Type B pancreatic cell (in vitro differentiated cells): ENCODE data around the gene PCDHGA8. TPM values are rescaled to one million over a fixed set of nuclear protein-coding genes. Genes with fewer than 3 reads are reported as not detected.
"Not testable (repeated sequence)": the region's sequence is repeated elsewhere in the genome, so short reads cannot be mapped to it uniquely, and the experiment has no call there.

ENCODE experiments used
- DNase-seq: peaks from one replicate; pipeline ENCODE4 v3.0.0; 2021; ENCODE audit warnings: mixed read lengths; ENCODE audit not compliant: unreplicated experiment; ENCODE audit errors: extremely low spot score
- H3K27ac Mint-ChIP-seq: 2 replicates; pipeline ENCODE4 v1.8.0; 2021; ENCODE audit warnings: mild to moderate bottlenecking, mixed read lengths
- H3K27me3 Mint-ChIP-seq: 2 replicates; pipeline ENCODE4 v1.8.0; 2021; ENCODE audit warnings: mixed read lengths
- H3K36me3 Mint-ChIP-seq: 2 replicates; pipeline ENCODE4 v1.8.0; 2021; ENCODE audit warnings: mixed read lengths
- H3K4me1 Mint-ChIP-seq: one replicate; pipeline ENCODE4 v1.8.0; 2021; ENCODE audit warnings: mixed read lengths; ENCODE audit not compliant: unreplicated experiment
- H3K4me3 Mint-ChIP-seq: 2 replicates; pipeline ENCODE4 v1.8.0; 2021; ENCODE audit warnings: mild to moderate bottlenecking, mixed read lengths
- H3K9me3 Mint-ChIP-seq: 2 replicates; pipeline ENCODE4 v1.8.0; 2021; ENCODE audit warnings: mixed read lengths
- CTCF ChIP-seq: fragments of 200-600 bp; sonication (generic); conservative IDR thresholded peaks from 2 replicates; pipeline ENCODE4 v1.5.0; 2021; ENCODE audit warnings: antibody characterized with exemption, mild to moderate bottlenecking
- total RNA-seq: library from RNA; stranded (reverse); gene quantifications from 2 replicates; pipeline ENCODE4 v1.2.1, GENCODE V29; 2021; ENCODE audit warnings: low replicate concordance

The PCDHGA8 gene
- total RNA-seq, 1 donor from 2014 or later: 1.3 TPM

- no peak for DNase-seq
- Mint-ChIP-seq H3K4me1 (no peaks in the 10 kb centered on the region), H3K9me3 (peaks cover 4% of the 10 kb centered on the region), H3K27me3 (no peaks in the 10 kb centered on the region), H3K27ac (no peak overlapping the region), H3K4me3 (no peak overlapping the region), H3K36me3 (peaks cover 3% of the 10 kb centered on the region)
- no peak for TF ChIP-seq CTCF
Measured at GRCh38 chr5:141374627-141375026, 17.8 kb upstream of the PCDHGA8 start.

GRCh38 chr5:141375444-141376155 is 16.8 kb upstream of the PCDHGA8 start:
- not testable (repeated sequence) for H3K4me1 Mint-ChIP-seq, DNase-seq, H3K27me3 Mint-ChIP-seq, H3K4me3 Mint-ChIP-seq, H3K27ac Mint-ChIP-seq, H3K36me3 Mint-ChIP-seq, H3K9me3 Mint-ChIP-seq

GRCh38 chr5:141382469-141383294 is 9.8 kb upstream of the PCDHGA8 start, which contains the start of gene PCDHGA7:
PCDHGA7 (plus strand) TSS chr5:141382742; CDS start chr5:141382900, 158 bp downstream.
- Mint-ChIP-seq H3K36me3 (no peaks in the 10 kb centered on the region), H3K27me3 (no peaks in the 10 kb centered on the region), H3K4me3 (no peak within 1 kb of the TSS), H3K27ac (no peak within 1 kb of the TSS), H3K4me1 (no peaks in the 10 kb centered on the region), H3K9me3 (no peaks in the 10 kb centered on the region)
- no peak for TF ChIP-seq CTCF
- peak; percentile 60 for DNase-seq

GRCh38 chr5:141383345-141383744 is 9.1 kb upstream of the PCDHGA8 start:
- Mint-ChIP-seq H3K27ac (no peak overlapping the region), H3K9me3 (no peaks in the 10 kb centered on the region), H3K4me3 (no peak overlapping the region), H3K4me1 (no peaks in the 10 kb centered on the region), H3K36me3 (peaks cover 1% of the 10 kb centered on the region), H3K27me3 (no peaks in the 10 kb centered on the region)
- TF ChIP-seq CTCF: no peak
- DNase-seq: no peak

GRCh38 chr5:141384471-141385267 is 7.8 kb upstream of the PCDHGA8 start:
- Mint-ChIP-seq H3K27ac (no peak overlapping the region), H3K27me3 (no peaks in the 10 kb centered on the region), H3K9me3 (no peaks in the 10 kb centered on the region), H3K4me3 (no peak overlapping the region), H3K36me3 (peaks cover 7% of the 10 kb centered on the region), H3K4me1 (no peaks in the 10 kb centered on the region)
- peak; percentile 58 for DNase-seq
- no peak for TF ChIP-seq CTCF
